Umbilical cord (tissue), 2 donors: ENCODE results near the gene AP2B1. TPM values are rescaled to one million over a fixed set of nuclear protein-coding genes. Genes with fewer than 3 reads are reported as not detected.
"Not testable (repeated sequence)": the region's sequence is repeated elsewhere in the genome, so short reads cannot be mapped to it uniquely, and the experiment has no call there.

Experiments
- DNase-seq: peaks from one replicate; pipeline ENCODE4 v3.0.0-alpha.2; 2015; ENCODE audit warnings: low spot score
- total RNA-seq: library from RNA; depleted of rRNA; stranded (reverse); fragments of >200 nt; gene quantifications from one replicate; pipeline ENCODE4 v1.2.3, GENCODE V29; 2014; ENCODE audit warnings: low replicate concordance; ENCODE audit not compliant: insufficient read depth

AP2B1 gene
- total RNA-seq, 1 donor from 2014 or later: 32.3 TPM

GRCh38 chr17:35747540-35748017, 160.5 kb downstream of the AP2B1 start:
- DNase-seq: peak; percentile 72

DNA sequence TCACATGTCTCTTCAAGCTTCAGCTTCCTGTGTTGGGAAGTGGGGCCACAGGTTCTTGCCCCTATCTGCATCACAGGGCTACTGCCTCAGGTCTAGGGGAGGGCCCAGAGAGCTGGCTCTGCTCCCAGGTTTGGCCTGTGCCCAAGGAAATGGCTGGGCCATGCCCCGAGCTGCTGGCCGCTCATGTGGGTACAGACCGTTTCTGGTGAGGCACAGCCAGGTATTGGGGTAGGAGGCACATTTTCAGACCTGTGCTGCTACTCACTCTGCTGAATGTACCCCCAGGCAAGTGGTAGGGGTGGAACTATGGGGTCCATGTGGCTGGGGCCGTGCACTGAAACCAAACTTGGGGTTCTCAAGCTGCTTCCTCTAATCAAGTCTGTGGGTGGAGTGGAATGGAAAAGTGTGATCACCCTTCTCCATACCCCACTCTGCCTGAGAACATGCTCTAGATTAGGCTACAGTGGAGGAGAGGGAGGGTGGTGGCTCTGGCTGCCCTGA, 161.3 kb downstream of the AP2B1 start:
- no peak for DNase-seq

GRCh38 chr17:35748979-35749378, 161.9 kb downstream of the AP2B1 start:
- no peak for DNase-seq

GRCh38 chr17:35749560-35750412, 162.7 kb downstream of the AP2B1 start:
- DNase-seq: peak; percentile 35

DNA sequence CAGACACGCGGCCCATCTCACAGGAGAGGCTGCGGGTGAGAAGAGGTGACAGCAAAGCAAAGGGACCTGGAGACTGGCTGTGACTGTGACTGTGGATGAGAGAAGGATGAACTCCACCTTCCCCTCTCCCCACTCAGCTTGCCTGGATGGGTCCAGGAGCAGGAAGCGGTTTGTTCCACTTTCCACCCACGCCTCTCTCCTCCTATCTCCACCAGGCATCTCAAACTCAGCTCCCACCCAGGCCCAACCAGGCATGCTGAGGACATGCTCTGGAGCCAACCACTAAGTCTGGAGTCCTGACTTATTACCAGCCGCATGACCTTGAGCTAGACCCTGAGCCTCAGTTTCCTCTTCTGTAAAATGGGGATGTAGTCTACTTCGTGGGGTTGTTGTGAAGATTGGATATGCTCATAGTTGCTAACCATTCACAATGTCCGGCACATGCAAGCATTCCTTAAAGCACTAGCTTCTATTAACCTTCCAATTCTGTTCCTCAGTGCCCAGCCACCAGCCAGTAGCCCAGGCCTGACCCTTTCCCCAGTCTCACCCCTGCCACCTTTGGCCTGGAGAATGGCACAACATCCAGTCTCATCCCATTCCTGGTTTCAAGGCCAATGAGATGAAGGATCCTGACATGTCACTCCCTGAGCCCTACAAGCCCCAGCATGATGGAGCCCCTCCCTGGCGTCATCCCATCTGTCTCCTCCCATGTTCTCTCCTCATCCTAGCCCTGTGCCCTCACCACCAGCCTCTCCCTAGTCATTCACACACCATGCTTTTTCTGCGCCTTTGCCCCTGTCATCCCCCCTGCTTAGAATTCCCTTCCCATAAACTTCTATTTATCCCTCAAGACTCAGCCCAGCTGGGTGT, 163.6 kb downstream of the AP2B1 start:
- DNase-seq: no peak

DNA sequence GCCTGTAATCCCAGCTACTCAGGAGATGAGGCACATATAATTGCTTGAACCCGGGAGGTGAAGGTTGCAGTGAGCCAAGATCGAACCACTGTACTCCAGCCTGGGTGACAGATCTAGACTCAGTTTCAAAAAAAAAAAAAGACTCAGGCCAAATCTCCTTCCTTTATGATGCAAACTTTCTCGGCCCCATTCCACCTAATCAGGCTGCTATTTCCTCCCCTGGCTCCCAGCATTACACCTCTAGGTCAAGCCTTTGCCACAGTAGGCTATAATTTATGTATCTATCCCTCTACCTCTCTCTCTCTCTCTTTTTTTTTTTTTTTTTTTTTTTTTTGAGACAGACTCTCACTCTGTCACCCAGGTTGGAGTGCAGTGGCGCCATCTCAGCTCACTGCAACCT, 164.4 kb downstream of the AP2B1 start:
- not testable (repeated sequence) for DNase-seq

GRCh38 chr17:35752471-35752870, 165.3 kb downstream of the AP2B1 start:
- DNase-seq: no peak

- no peak for DNase-seq
These were observed 166.0 kb downstream of the AP2B1 start, which contains the start of gene GAS2L2 for GRCh38 chr17:35752945-35753764. Gene GAS2L2 (minus strand): TSS chr17:35753239. CDS start chr17:35752850, 389 bp downstream.

- no peak for DNase-seq
These were observed 170.1 kb downstream of the AP2B1 start for GRCh38 chr17:35757243-35757642.

DNA sequence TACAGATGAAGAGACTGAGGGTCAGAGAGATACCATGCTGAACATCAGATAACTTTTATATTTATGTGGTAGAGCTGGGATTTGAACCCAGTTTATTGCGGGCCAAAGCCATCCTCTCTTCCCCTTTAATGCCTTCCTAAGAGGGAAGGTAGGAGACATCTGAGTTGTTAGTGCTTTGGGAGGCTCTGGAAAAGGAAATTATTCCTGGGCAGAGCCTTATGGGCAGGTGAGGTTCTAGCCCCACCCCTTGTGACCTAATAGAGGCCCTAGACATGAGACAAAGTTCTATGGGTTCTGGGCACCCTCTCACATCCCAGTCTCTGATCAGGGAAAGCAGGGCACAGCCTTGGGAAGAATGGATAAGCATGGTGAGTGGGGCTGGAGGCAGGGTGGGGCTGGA, 173.5 kb downstream of the AP2B1 start, which contains the start of gene C17orf50:
TSS of gene C17orf50 (plus strand) at position 301 of the 400 bp plus-strand sequence. CDS start at position 356, 55 bp downstream.
- DNase-seq: no peak

DNA sequence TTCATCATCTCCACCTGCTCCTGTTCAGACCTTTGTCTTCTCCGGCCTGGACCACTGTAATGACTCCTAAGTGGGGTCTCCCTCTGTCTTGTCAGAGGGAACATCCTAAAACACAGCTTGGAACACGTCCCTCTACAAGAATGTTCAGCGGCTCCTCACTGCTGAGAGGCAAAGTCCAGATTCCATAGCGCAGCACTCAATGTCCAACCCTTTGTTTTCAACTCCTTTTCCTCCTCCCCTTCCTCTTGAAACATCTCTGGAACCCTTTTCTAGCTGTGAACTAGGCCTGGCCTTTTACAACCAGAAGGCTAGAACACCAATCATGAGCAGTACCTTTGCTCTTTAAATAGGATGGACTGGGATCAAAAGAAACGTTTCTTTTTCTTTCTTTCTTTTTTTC, 174.5 kb downstream of the AP2B1 start:
- no peak for DNase-seq

DNA sequence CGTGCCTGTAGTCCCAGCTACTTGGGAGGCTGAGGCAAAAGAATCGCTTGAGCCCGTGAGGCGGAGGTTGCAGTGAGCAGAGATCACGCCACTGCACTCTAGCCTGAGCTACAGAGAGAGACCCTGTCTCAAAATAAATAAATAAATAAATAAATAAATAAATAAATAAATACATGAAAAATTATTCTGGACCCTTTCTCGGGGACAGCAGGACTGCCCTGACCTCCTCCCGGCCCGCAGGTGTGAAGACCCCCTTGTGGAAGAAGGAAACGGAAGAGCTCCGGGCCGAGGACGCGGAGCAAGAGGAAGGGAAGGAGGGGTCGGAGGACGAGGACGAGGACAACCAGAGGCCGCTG, 176.6 kb downstream of the AP2B1 start:
- DNase-seq: no peak

GRCh38 chr17:35764123-35764991, 177.2 kb downstream of the AP2B1 start:
- DNase-seq: peak; percentile 84

- peak; percentile 44 for DNase-seq
These were observed 178.1 kb downstream of the AP2B1 start for GRCh38 chr17:35765086-35765710.

DNA sequence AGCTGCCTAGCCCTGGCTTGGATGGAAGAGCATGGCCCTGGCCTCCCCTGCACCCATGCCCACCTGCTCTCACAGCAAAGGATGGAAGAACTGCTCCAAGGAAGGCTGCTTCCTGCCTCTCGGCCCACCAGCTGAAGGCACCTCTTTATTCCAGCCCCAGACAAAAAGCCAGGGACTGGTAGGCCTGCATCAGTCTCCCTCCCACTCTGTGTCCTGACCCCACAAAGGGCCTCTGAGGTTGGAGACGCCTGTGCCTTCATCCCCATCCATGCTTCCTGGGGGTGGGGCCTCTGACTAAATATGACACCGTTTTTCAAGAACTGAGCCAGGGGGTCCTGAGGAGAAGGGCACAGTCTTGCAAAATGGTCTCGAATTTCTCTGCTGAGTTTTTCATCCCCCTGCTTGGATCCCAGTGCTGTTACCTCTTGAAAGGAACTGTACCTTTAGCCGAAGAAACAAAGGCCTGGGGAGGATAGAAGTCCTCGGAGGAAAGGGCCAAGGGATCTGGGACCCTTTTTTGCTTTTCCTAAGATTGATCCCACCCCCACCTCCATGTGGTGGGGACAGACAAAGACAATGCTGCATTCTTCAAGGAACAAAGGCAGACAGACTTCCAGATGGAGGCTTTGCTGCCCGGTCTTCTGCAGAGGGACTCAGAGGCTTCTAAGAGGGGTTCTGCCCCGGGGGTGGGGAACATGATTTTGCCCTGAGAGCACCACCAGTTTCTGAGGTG, 178.8 kb downstream of the AP2B1 start:
- DNase-seq: no peak

- DNase-seq: no peak
These were observed 179.4 kb downstream of the AP2B1 start for GRCh38 chr17:35766489-35766877.

GRCh38 chr17:35766903-35767510, 179.9 kb downstream of the AP2B1 start:
- DNase-seq: peak; percentile 67

GRCh38 chr17:35768797-35769196, 181.7 kb downstream of the AP2B1 start:
- DNase-seq: no peak
